NCI-H2196 (cell line): ENCODE measurements around the gene NR1H4.
A peak's percentile ranks its signal among the peaks of the same experiment; 100 is the strongest.
"Not testable (repeated sequence)": the region's sequence is repeated elsewhere in the genome, so short reads cannot be mapped to it uniquely, and the experiment has no call there.

Source experiments
- DNase-seq: peaks from one replicate; lab custom pipeline; 2025; ENCODE audit not compliant: unreplicated experiment; lab: John Stamatoyannopoulos, UW

NR1H4 gene

GRCh38 chr12:100512692-100513091 is 39.0 kb downstream of the NR1H4 start:
- DNase-seq: no peak

- DNase-seq: no peak
Measured at GRCh38 chr12:100515968-100516367, 42.3 kb downstream of the NR1H4 start.

GRCh38 chr12:100518376-100518775 is 44.7 kb downstream of the NR1H4 start:
- DNase-seq: no peak

GRCh38 chr12:100520048-100520769 is 46.5 kb downstream of the NR1H4 start:
- no peak for DNase-seq

- no peak for DNase-seq
Measured at GRCh38 chr12:100521958-100522357, 48.3 kb downstream of the NR1H4 start.

GRCh38 chr12:100528034-100528433 is 54.4 kb downstream of the NR1H4 start:
- DNase-seq: no peak

GRCh38 chr12:100528471-100529127 is 54.9 kb downstream of the NR1H4 start:
- no peak for DNase-seq

GRCh38 chr12:100529756-100530350 is 56.2 kb downstream of the NR1H4 start:
- no peak for DNase-seq

GRCh38 chr12:100533376-100533775 is 59.7 kb downstream of the NR1H4 start:
- DNase-seq: no peak

- DNase-seq: no peak
Measured at GRCh38 chr12:100534625-100535227, 61.1 kb downstream of the NR1H4 start.

- DNase-seq: no peak
Measured at GRCh38 chr12:100539202-100539601, 65.5 kb downstream of the NR1H4 start.

GRCh38 chr12:100544165-100544564 is 70.5 kb downstream of the NR1H4 start:
- no peak for DNase-seq

GRCh38 chr12:100545092-100545491 is 71.4 kb downstream of the NR1H4 start:
- no peak for DNase-seq

- no peak for DNase-seq
Measured at GRCh38 chr12:100553936-100554335, 80.3 kb downstream of the NR1H4 start.

- DNase-seq: peak; percentile 83
Measured at GRCh38 chr12:100554608-100555077, 81.0 kb downstream of the NR1H4 start.

GRCh38 chr12:100555722-100556121 is 82.1 kb downstream of the NR1H4 start:
- DNase-seq: no peak

- no peak for DNase-seq
Measured at GRCh38 chr12:100557357-100557756, 83.7 kb downstream of the NR1H4 start.

- DNase-seq: not testable (repeated sequence)
Measured at GRCh38 chr12:100559261-100559660, 85.6 kb downstream of the NR1H4 start.

- no peak for DNase-seq
Measured at GRCh38 chr12:100564090-100564489, 90.4 kb downstream of the NR1H4 start.

GRCh38 chr12:100564905-100565467 is 91.3 kb downstream of the NR1H4 start:
- DNase-seq: no peak

GRCh38 chr12:100565987-100566545 is 92.4 kb downstream of the NR1H4 start:
- no peak for DNase-seq
